Endothelial cell of hepatic sinusoid (primary cell): ENCODE data around the gene ADAMTS14.

ENCODE experiments used
- in situ Hi-C: cut with HindIII; loops from 2 replicates; pipeline ENCODE4 v1.10.0; 2017; ENCODE audit warnings: low sequenced_read_pairs

ADAMTS14 gene

GRCh38 chr10:70807556-70807955, 135.2 kb downstream of the ADAMTS14 start:
- in situ Hi-C loops: loop anchor here (5.0 kb wide), 2 partner anchors 75 to 90 kb away; no protein-coding TSS in a partner anchor

DNA sequence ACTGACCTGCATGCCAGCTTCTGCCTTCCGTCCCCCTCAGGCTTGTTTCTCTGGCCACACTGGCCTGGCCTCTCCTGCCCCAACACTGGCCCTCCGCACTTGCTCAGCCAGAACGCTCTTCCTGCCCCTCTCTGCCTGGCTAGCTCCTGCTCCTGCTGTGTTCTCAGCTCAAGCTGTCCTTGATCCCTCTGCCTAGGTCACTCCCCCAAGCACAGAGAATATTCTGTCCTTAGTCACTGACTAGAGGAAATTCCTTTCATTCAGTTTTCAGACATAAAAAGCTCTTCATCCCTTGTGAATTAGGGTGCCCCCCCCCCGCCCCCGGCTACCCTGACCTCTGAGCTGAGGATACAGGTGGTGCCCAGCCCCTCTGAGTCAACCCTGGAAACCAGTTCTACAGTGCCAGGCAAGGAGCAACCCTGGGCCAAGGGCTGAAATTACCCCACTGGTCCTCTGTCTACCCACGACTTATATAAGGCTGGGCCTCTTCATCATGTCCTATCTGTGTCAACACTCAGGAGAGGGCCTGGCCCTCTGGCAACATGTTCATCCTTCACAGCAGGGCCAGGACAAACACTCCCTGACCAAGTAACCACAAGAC, 136.8 kb downstream of the ADAMTS14 start:
- in situ Hi-C loops: loop anchor here (5.0 kb wide), 2 partner anchors 73 to 92 kb away; no protein-coding TSS in a partner anchor

- in situ Hi-C loops: loop anchor here (5.0 kb wide), 2 partner anchors 73 to 92 kb away; no protein-coding TSS in a partner anchor
These were observed 137.4 kb downstream of the ADAMTS14 start for GRCh38 chr10:70809726-70810125.

GRCh38 chr10:70810967-70811366, 138.7 kb downstream of the ADAMTS14 start:
- in situ Hi-C loops: no loop called here

DNA sequence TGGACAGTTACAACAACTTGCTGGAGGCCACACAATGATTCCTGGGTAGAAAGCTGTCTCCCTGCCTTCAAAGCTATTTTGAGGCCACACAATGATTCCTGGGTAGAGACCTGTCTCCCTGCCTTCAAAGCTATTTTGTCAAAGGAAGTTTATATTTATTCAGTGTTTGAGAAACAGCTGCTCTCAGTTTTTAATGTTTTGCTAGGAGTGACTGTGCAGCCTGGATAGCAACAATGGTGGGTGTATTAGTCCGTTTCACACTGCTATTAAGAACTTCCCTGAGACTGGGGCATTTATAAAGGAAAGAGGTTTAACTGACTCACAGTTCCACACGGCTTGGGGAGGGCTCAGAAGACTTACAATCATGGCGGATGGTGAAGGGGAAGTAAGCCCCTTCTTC, 139.6 kb downstream of the ADAMTS14 start:
- in situ Hi-C loops: no loop called here
